Loucy (cell line): ENCODE measurements around the gene RIPK4.

Experiments used
- H2AFZ ChIP-seq: fragments of 200-600 bp; sonication (generic); 2 replicates; pipeline ENCODE4 v1.6.0; 2016; ENCODE audit warnings: antibody characterized with exemption, mild to moderate bottlenecking, low read length, moderate library complexity
- H3F3A ChIP-seq: fragments of 200-600 bp; 2 replicates; pipeline ENCODE4 v1.6.0; 2016; ENCODE audit warnings: antibody characterized with exemption, low read depth, mild to moderate bottlenecking
- H3K27me3 ChIP-seq: fragments of 200-600 bp; sonication (generic); 2 replicates; pipeline ENCODE4 v1.6.1; 2014; ENCODE audit warnings: low read length, mild to moderate bottlenecking; ENCODE audit not compliant: insufficient read depth, poor library complexity, severe bottlenecking
- H3K36me3 ChIP-seq: fragments of 200-600 bp; sonication (generic); 2 replicates; pipeline ENCODE4 v1.6.1; 2016; ENCODE audit warnings: low read length; ENCODE audit not compliant: insufficient read depth
- H3K4me1 ChIP-seq: fragments of 200-600 bp; sonication (generic); 2 replicates; pipeline ENCODE4 v1.5.1; 2014; ENCODE audit warnings: low read length, mild to moderate bottlenecking; ENCODE audit not compliant: insufficient read depth, poor library complexity, severe bottlenecking
- H3K4me2 ChIP-seq: fragments of 200-600 bp; sonication (generic); 2 replicates; pipeline ENCODE4 v1.6.0; 2014; ENCODE audit warnings: antibody characterized with exemption, low read length, low read depth, mild to moderate bottlenecking; ENCODE audit not compliant: poor library complexity, severe bottlenecking
- H3K4me3 ChIP-seq: fragments of 200-600 bp; sonication (generic); 2 replicates; pipeline ENCODE4 v1.5.1; 2014; ENCODE audit warnings: low read length, mild to moderate bottlenecking, mixed read lengths; ENCODE audit not compliant: poor library complexity, severe bottlenecking
- H3K79me2 ChIP-seq: fragments of 200-600 bp; sonication (generic); 2 replicates; pipeline ENCODE4 v1.6.1; 2014; ENCODE audit warnings: low read length; ENCODE audit not compliant: insufficient read depth
- H3K9ac ChIP-seq: fragments of 200-600 bp; sonication (generic); 2 replicates; pipeline ENCODE4 v1.6.0; 2014; ENCODE audit warnings: mild to moderate bottlenecking, low read depth, low read length, moderate library complexity; ENCODE audit not compliant: poor library complexity, severe bottlenecking
- H3K9me2 ChIP-seq: fragments of 200-600 bp; sonication (generic); replicated peaks from 2 replicates; pipeline ENCODE4 v1.6.1; 2016; ENCODE audit warnings: low read depth, low read length, mixed read lengths
- H3K9me3 ChIP-seq: fragments of 200-600 bp; sonication (generic); 2 replicates; pipeline ENCODE4 v1.6.1; 2014; ENCODE audit warnings: mild to moderate bottlenecking, antibody characterized with exemption, low read length, low read depth; ENCODE audit not compliant: insufficient read depth
- H4K20me1 ChIP-seq: fragments of 200-600 bp; sonication (generic); 2 replicates; pipeline ENCODE4 v1.6.0; 2014; ENCODE audit warnings: antibody characterized with exemption, low read length, mild to moderate bottlenecking; ENCODE audit not compliant: insufficient read depth, poor library complexity, severe bottlenecking
- EZH2phosphoT487 ChIP-seq: fragments of 200-600 bp; IDR thresholded peaks from 2 replicates; pipeline ENCODE4 v1.6.1; 2018; ENCODE audit warnings: antibody characterized with exemption, mild to moderate bottlenecking, moderate library complexity, borderline replicate concordance
- TF ChIP-seq, protein P1 (sequence below): fragments of 200-600 bp; sonication (generic); conservative IDR thresholded peaks from 2 replicates; pipeline ENCODE4 v1.5.1; 2014; ENCODE audit warnings: mild to moderate bottlenecking, antibody characterized with exemption, low read length

RIPK4 gene

DNA sequence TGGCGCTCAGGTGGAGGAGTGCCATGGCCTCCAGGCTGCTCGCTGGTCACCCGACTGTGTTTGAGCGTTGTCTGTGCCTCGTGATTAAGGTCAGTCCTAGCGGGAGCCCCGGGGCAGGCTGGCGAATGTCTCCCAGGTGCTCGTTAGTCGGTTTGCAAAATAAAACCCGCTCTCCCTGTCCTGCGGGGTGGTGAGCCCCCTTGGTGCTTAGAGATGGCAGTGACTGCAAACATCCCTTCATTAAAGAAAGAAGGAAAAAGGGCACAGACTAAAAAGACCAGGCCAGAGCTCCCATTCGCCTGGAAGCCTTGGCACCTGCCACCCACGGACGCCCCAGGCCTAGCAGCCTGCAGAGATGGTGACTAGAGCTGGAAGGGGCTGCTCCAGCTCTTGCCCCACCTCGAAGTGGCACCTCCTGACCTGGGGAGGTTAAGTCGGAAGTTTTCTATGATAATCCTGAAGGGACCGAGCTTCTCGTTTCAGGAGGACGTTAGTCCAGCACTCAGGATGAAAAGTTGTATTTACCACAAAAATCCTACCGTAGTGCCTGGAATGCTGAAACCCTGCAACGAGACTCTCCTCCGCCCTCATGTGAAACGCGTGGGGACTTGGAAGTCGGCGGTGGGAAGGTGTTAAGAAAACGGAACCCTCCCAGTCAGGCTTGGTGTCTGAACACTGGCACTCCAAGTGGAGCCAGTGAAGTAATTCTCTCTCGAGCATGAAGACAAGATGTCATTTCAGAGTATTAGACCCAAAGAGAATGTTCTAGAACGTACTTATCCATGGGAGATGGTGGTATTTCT is 24.6 kb downstream of the RIPK4 start:
- no peaks in the 10 kb centered on the region for H3K79me2 ChIP-seq
- H3K9ac ChIP-seq = no peak overlapping the region
- no peaks in the 10 kb centered on the region for H4K20me1 ChIP-seq
- no peak overlapping the region for H3K4me3 ChIP-seq
- H3K9me3 ChIP-seq = no peaks in the 10 kb centered on the region
- H3K36me3 ChIP-seq = no peaks in the 10 kb centered on the region
- H3K4me2 ChIP-seq = no peak overlapping the region
- TF ChIP-seq, protein P1, sequence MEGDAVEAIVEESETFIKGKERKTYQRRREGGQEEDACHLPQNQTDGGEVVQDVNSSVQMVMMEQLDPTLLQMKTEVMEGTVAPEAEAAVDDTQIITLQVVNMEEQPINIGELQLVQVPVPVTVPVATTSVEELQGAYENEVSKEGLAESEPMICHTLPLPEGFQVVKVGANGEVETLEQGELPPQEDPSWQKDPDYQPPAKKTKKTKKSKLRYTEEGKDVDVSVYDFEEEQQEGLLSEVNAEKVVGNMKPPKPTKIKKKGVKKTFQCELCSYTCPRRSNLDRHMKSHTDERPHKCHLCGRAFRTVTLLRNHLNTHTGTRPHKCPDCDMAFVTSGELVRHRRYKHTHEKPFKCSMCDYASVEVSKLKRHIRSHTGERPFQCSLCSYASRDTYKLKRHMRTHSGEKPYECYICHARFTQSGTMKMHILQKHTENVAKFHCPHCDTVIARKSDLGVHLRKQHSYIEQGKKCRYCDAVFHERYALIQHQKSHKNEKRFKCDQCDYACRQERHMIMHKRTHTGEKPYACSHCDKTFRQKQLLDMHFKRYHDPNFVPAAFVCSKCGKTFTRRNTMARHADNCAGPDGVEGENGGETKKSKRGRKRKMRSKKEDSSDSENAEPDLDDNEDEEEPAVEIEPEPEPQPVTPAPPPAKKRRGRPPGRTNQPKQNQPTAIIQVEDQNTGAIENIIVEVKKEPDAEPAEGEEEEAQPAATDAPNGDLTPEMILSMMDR = no peak
- no peak for TF ChIP-seq EZH2phosphoT487
- no peaks in the 10 kb centered on the region for H3F3A ChIP-seq
- H3K27me3 ChIP-seq = no peaks in the 10 kb centered on the region
- no peaks in the 10 kb centered on the region for H3K9me2 ChIP-seq
- no peak overlapping the region for H2AFZ ChIP-seq
- H3K4me1 ChIP-seq = peaks cover 2% of the 10 kb centered on the region

DNA sequence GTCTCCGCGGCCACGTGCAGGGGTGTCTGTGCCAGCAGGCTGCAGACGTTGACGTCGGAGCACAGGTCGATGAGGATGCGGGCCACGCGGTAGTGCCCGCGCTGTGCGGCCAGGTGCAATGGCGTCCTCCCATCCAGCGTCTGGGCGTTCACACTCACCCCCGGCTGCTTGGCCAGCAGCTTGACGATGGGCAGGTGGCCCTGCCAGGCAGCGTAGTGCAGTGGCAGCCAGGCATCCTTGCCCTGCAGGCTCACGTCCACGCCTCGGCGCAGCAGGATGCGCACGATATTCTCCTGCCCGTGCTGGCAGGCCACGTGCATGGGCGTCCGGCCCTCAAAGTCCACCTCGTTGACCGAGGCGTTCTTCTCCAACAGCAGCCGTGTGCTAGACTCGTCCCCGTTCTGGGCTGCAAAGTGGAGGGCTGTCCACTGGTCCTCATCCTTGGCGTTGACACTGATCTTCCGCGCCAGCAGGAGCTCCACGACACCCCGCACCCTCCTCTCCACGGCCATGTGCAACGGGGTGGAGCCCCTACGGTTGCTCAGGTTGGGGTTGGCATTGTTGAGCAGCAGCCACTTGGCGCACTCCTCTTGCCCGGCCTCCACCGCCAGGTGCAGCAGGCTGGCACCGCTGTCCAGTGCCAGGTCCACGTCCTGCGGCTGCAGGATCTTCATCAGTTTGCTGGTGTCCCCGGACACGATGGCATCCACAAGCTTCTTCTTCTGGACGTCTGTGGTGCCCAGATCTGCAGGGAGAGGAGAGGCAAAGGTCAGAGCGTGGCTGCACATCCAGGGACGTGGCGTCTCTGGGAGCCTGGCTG is 25.4 kb downstream of the RIPK4 start:
- Histone ChIP-seq H3K4me1 (peaks cover 2% of the 10 kb centered on the region), H3K4me2 (no peak overlapping the region), H2AFZ (no peak overlapping the region), H4K20me1 (no peaks in the 10 kb centered on the region), H3K4me3 (no peak overlapping the region), H3K9ac (no peak overlapping the region), H3K36me3 (no peaks in the 10 kb centered on the region), H3K79me2 (no peaks in the 10 kb centered on the region), H3F3A (no peaks in the 10 kb centered on the region), H3K9me3 (no peaks in the 10 kb centered on the region), H3K9me2 (no peaks in the 10 kb centered on the region), H3K27me3 (no peaks in the 10 kb centered on the region)
- TF ChIP-seq EZH2phosphoT487 = no peak
- TF ChIP-seq, protein P1 = no peak

DNA sequence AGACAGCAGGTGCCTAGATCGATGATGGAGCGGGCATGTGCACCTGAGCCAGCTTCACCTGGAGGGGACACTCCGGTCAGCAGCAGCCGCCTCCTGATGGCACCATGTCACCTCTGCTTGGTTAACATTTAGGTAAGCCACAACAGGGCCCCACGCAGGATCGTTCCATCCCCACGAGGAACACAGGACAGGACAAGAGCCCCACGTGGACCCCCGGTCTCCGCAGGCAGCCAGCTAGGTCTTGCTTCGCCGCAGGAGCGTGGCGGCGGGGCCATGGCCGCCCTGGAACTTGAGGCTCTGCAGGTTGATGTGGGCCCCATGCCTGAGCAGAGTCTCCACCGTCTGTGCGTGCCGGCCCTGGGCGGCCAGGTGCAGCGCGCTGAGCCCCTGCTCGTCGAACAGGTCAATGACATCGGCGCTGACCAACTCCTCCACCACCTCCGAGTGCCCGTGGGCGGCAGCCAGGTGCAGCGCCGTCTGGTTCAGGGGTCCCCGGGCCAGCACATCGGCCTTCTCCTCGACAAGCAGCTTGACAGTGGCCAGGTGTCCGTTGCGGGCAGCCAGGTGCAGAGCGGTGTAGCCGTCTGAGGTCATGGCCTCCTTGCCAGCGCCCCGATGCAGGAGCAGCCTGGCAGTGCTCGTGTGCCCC is 26.1 kb downstream of the RIPK4 start:
- H4K20me1 ChIP-seq = no peaks in the 10 kb centered on the region
- H2AFZ ChIP-seq = no peak overlapping the region
- H3K4me1 ChIP-seq = no peaks in the 10 kb centered on the region
- H3K4me3 ChIP-seq = no peak overlapping the region
- H3K79me2 ChIP-seq = no peaks in the 10 kb centered on the region
- no peaks in the 10 kb centered on the region for H3K36me3 ChIP-seq
- no peaks in the 10 kb centered on the region for H3K9me3 ChIP-seq
- H3K4me2 ChIP-seq = no peak overlapping the region
- H3K9me2 ChIP-seq = no peaks in the 10 kb centered on the region
- H3F3A ChIP-seq = no peaks in the 10 kb centered on the region
- no peak for TF ChIP-seq EZH2phosphoT487
- TF ChIP-seq, protein P1 = no peak
- no peaks in the 10 kb centered on the region for H3K27me3 ChIP-seq
- H3K9ac ChIP-seq = no peak overlapping the region
